Sigmoid colon (tissue), 7 donors: ENCODE results near the gene AP3M1. TPM values are rescaled to one million over a fixed set of nuclear protein-coding genes. Genes with fewer than 3 reads are reported as not detected.
A peak's percentile ranks its signal among the peaks of the same experiment; 100 is the strongest.

Experiments used
- DNase-seq: peaks from one replicate; pipeline ENCODE4 v3.0.0-alpha.2; 2019
- H3K27ac ChIP-seq, 4 donors: fragments of 200-600 bp; sonication (generic); one replicate each; pipeline ENCODE4 v1.5.1; 2016 to 2019; ENCODE audit warnings: mild to moderate bottlenecking in 1 of 4
- H3K27me3 ChIP-seq, 3 donors: fragments of 200-600 bp; sonication (generic); one replicate each; pipeline ENCODE4 v1.5.1; 2019; ENCODE audit warnings: mild to moderate bottlenecking in 1 of 3
- H3K36me3 ChIP-seq, 4 donors: fragments of 200-600 bp; sonication (generic); one replicate each; pipeline ENCODE4 v1.5.1; 2016 to 2019
- H3K4me1 ChIP-seq, 4 donors: fragments of 200-600 bp; sonication (generic); one replicate each; pipeline ENCODE4 v1.5.1; 2017 to 2019
- H3K4me3 ChIP-seq, 4 donors: fragments of 200-600 bp; sonication (generic); one replicate each; pipeline ENCODE4 v1.5.1; 2017 to 2019; ENCODE audit warnings: mild to moderate bottlenecking in 2 of 4, moderate library complexity in 1 of 4
- H3K9me3 ChIP-seq, 4 donors: fragments of 200-600 bp in 3 of 4; sonication (generic) in 3 of 4; one replicate each; pipeline versions ENCODE4 v1.5.1 to v1.6.1; 2013 to 2019
- CTCF ChIP-seq, 4 experiments: fragments of 450-650 bp in 3 of 4; fragments of 200-600 bp in 1 of 4; IDR thresholded peaks; one replicate each; pipeline ENCODE4 v1.5.1; 2016 to 2019; ENCODE audit warnings: antibody characterized with exemption in 4 of 4, mild to moderate bottlenecking in 3 of 4, moderate library complexity in 2 of 4
- EP300 ChIP-seq, 4 donors: sonication (generic); formaldehyde crosslinking; IDR thresholded peaks; one replicate each; pipeline ENCODE4 v1.6.1; 2017; ENCODE audit warnings: antibody characterized with exemption in 4 of 4
- POLR2A ChIP-seq, 2 donors: fragments of 450-650 bp; IDR thresholded peaks; one replicate each; pipeline ENCODE4 v1.6.1; 2016; ENCODE audit warnings: antibody characterized with exemption in 2 of 2, mild to moderate bottlenecking in 2 of 2, moderate library complexity in 2 of 2
- POLR2AphosphoS5 ChIP-seq, 4 donors: sonication (generic); formaldehyde crosslinking; IDR thresholded peaks; one replicate each; pipeline ENCODE4 v1.6.1; 2017; ENCODE audit warnings: antibody characterized with exemption in 4 of 4
- WGBS, 2 donors: extraction: QIAGEN DNeasy Blood & Tissue Kit; methylation state at CpG; one replicate each; pipeline ENCODE4 v1.1.7; 2013; 5-methylcytosine and 5-hydroxymethylcytosine counted together
- intact Hi-C: fragments of 100-400 bp; cut with DNase I; formaldehyde crosslinking; loops from one replicate; pipeline ENCODE4 v1.15.1; 2023
- polyA plus RNA-seq, 3 donors: library from polyadenylated mRNA; stranded (reverse); fragments of 200-250 nt; gene quantifications; one replicate each; pipeline ENCODE4 v1.2.3, GENCODE V29; 2013
- total RNA-seq, 4 donors: library from RNA; depleted of rRNA; stranded (reverse); fragments of >200 nt; gene quantifications; one replicate each; pipeline ENCODE4 v1.1.0, GENCODE V29; 2016
- donor health status: healthy with polysubstance abuse.
- donor health status: Bipolar disorder and iron deficiency.
- donor health status: healthy.

Gene AP3M1
- total and polyA plus RNA-seq, 7 donors, result 13.8 to 36.3 (median 26.7) TPM

DNA sequence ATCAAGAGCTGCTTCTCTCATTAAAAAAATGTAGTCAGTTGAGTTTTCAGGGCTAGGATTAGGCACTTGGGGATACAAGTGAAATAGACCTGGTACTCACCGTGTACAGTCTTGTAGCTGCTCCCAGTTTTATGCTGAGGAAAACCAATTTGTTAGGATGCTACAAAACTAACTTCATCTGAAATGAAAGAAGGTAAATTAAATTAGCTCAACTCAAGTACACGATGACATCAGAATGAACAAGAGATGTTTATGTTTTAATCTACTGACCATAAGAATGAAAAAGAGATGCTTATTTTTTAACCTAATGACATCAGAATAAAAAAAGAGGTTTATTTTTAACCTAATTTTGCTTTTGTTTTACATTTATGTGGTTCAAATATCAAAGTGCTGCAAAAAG lies 73.7 kb downstream of the AP3M1 start:
- H3K27me3 ChIP-seq, result no peaks in the 10 kb centered on the region
- TF ChIP-seq POLR2A (IDR thresholded peaks at IDR 0.05) (no peak), POLR2AphosphoS5 (IDR thresholded peaks at IDR 0.05) (no peak)
- peaks cover 0 to 86% (median 59%) of the 10 kb centered on the region in 4 donors for H3K4me1 ChIP-seq
- DNase-seq, result no peak
- intact Hi-C loops, result loop anchor here (5.0 kb wide), 1 partner anchor 40 kb away; no protein-coding TSS in a partner anchor
- H3K27ac ChIP-seq, result peak overlapping the region in 3 of 4 donors; percentile 32 to 46 (median 41)
- H3K36me3 ChIP-seq, result peaks cover 5 to 48% (median 22%) of the 10 kb centered on the region in 4 donors
- WGBS, 2 donors, result 94 to 97% methylated on average over 2 of the region's 2 CpGs
- H3K4me3 ChIP-seq, result no peak overlapping the region
- H3K9me3 ChIP-seq, result no peaks in the 10 kb centered on the region

DNA sequence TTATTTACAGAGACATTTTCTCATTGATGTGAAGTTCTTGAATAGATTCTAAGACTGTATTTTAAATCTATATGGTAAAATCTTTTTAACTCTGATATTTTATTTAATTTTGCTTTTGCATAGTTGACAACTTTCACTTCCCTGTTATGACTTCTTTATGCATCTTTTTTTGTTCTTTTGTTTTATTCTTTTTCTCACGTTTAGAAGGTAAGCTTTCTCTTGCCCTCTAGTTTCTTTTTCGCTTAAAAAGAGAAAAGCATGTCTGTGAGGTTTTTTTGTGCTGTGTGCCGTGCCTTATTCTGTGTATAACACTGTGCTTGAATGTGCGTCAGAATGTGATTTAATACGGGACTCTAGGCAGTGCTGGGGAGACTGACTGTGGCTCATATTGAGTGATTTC lies 74.7 kb downstream of the AP3M1 start:
- H3K27ac ChIP-seq, result peak overlapping the region in 3 of 4 donors; percentile 32 to 46 (median 41)

GRCh38 chr10:74072503-74072902 lies 78.1 kb downstream of the AP3M1 start:
- TF ChIP-seq CTCF (IDR thresholded peaks at IDR 0.05) (no peak), POLR2AphosphoS5 (IDR thresholded peaks at IDR 0.05) (no peak), EP300 (IDR thresholded peaks at IDR 0.05) (no peak), POLR2A (IDR thresholded peaks at IDR 0.05) (no peak)
- intact Hi-C loops, result no loop called here

More for the DNA sequence above, 74.7 kb downstream of the AP3M1 start:
- no peak for TF ChIP-seq EP300 (IDR thresholded peaks at IDR 0.05)
- TF ChIP-seq CTCF (IDR thresholded peaks at IDR 0.05), result no peak
- no peak for TF ChIP-seq POLR2A (IDR thresholded peaks at IDR 0.05)
- no peak for TF ChIP-seq POLR2AphosphoS5 (IDR thresholded peaks at IDR 0.05)
- Histone ChIP-seq H3K27me3 (no peaks in the 10 kb centered on the region), H3K4me3 (no peak overlapping the region), H3K4me1 (peaks cover 0 to 86% (median 63%) of the 10 kb centered on the region in 4 donors), H3K9me3 (no peaks in the 10 kb centered on the region), H3K36me3 (peaks cover 5 to 57% (median 22%) of the 10 kb centered on the region in 4 donors)
- DNase-seq, result no peak
- intact Hi-C loops, result loop anchor here (5.0 kb wide), 1 partner anchor 39 kb away; no protein-coding TSS in a partner anchor
- WGBS, 2 donors, result 86 to 91% methylated on average over 5 of the region's 5 CpGs

GRCh38 chr10:74071157-74071556 lies 79.5 kb downstream of the AP3M1 start:
- DNase-seq, result no peak
- H3K4me1 ChIP-seq, result peaks cover 0 to 79% (median 55%) of the 10 kb centered on the region in 4 donors
- H3K27me3 ChIP-seq, result no peaks in the 10 kb centered on the region
- no peak overlapping the region for H3K4me3 ChIP-seq
- peak in 1 of 4 donors; percentile 5 for TF ChIP-seq POLR2AphosphoS5 (IDR thresholded peaks at IDR 0.05)
- no peak for TF ChIP-seq POLR2A (IDR thresholded peaks at IDR 0.05)
- no peak for TF ChIP-seq CTCF (IDR thresholded peaks at IDR 0.05)
- TF ChIP-seq EP300 (IDR thresholded peaks at IDR 0.05), result no peak
- H3K27ac ChIP-seq, result peak overlapping the region in 3 of 4 donors; percentile 40 to 48 (median 41)
- intact Hi-C loops, result no loop called here
- H3K36me3 ChIP-seq, result peaks cover 5 to 54% (median 22%) of the 10 kb centered on the region in 4 donors
- H3K9me3 ChIP-seq, result no peaks in the 10 kb centered on the region

More at GRCh38 chr10:74072503-74072902, 78.1 kb downstream of the AP3M1 start:
- Histone ChIP-seq H3K4me3 (no peak overlapping the region), H3K27ac (peak overlapping the region in 2 of 4 donors; percentile 40 to 48), H3K4me1 (peaks cover 0 to 86% (median 63%) of the 10 kb centered on the region in 4 donors), H3K9me3 (no peaks in the 10 kb centered on the region), H3K36me3 (peaks cover 5 to 64% (median 22%) of the 10 kb centered on the region in 4 donors), H3K27me3 (no peaks in the 10 kb centered on the region)
- 88 to 93% methylated on average over 6 of the region's 6 CpGs for WGBS, 2 donors
- DNase-seq, result no peak

Other genes with a start within 250 kb of the AP3M1 start
- 1 to 10 TPM; 2.5 to 9.4 (median 3.7) TPM for gene PLAU, start 239.7 kb downstream of the AP3M1 start, total RNA-seq
- gene PLAU, start 239.7 kb downstream of the AP3M1 start, polyA plus RNA-seq, result 10 to 100 TPM in 1 of 3 donors, 1 to 10 TPM in 2; 3.6 to 15.7 (median 9.9) TPM
- gene VCL, start 152.7 kb downstream of the AP3M1 start, total RNA-seq, result 100 to 1,000 TPM; 179 to 451 (median 305) TPM
- 10 to 100 TPM in 1 of 3 donors, 1 to 10 TPM in 2; 6.2 to 47.4 (median 6.6) TPM for gene VCL, start 152.7 kb downstream of the AP3M1 start, polyA plus RNA-seq
- gene ADK, start 393 bp upstream of the AP3M1 start, total RNA-seq, result 10 to 100 TPM; 15.2 to 31.3 (median 26.0) TPM
- 10 to 100 TPM; 19.0 to 28.2 (median 22.3) TPM for gene ADK, start 393 bp upstream of the AP3M1 start, polyA plus RNA-seq